IMR-90 (cell line): ENCODE results near the gene SERPINB3. TPM values are rescaled to one million over a fixed set of nuclear protein-coding genes. Genes with fewer than 3 reads are reported as not detected.

Source experiments
- ATAC-seq: fragments of 200-7000 bp; cut with Tn5 transposase; 2 replicates; pipeline ENCODE4 v1.9.1; 2020; ENCODE audit warnings: low read depth, mild to moderate bottlenecking, moderate library complexity
- BruUV-seq: library from RNA; stranded (reverse); fragments of 400-500 nt; replicated peaks from 2 replicates; lab custom pipeline; 2021; lab: Mats Ljungman, UMichigan
- CTCF ChIA-PET: fragments of 300-600 bp; formaldehyde crosslinking; extraction: SDS; loops from one replicate; lab custom pipeline; 2021; ENCODE audit warnings: antibody characterized with exemption; lab: Yijun Ruan, JAX
- POLR2A ChIA-PET: fragments of 300-600 bp; sonication (Branson Sonifier 250); formaldehyde crosslinking; loops from one replicate; lab custom pipeline; 2022; ENCODE audit warnings: antibody characterized with exemption; ENCODE audit not compliant: unreplicated experiment; lab: Charles Lee
- DNase-seq: peaks from one replicate; pipeline ENCODE4 v3.0.0; 2013
- H2AFZ ChIP-seq: replicated peaks from 2 replicates; pipeline ENCODE3; 2013; ENCODE audit warnings: low read length, mild to moderate bottlenecking; ENCODE audit not compliant: poor library complexity
- H2AK5ac ChIP-seq: 2 replicates; pipeline ENCODE4 v1.6.1; 2013; ENCODE audit warnings: low read depth, low read length, inconsistent platforms
- H2AK9ac ChIP-seq: replicated peaks from 2 replicates; pipeline ENCODE3; 2013; ENCODE audit warnings: mild to moderate bottlenecking, low read depth, low read length, moderate library complexity; ENCODE audit not compliant: poor library complexity
- H2BK120ac ChIP-seq: 2 replicates; pipeline ENCODE4 v1.6.1; 2013; ENCODE audit warnings: low read depth, low read length, inconsistent platforms
- H2BK15ac ChIP-seq: 3 replicates; pipeline ENCODE4 v1.6.1; 2013; ENCODE audit warnings: low read depth, low read length, inconsistent platforms
- H2BK20ac ChIP-seq: 2 replicates; pipeline ENCODE4 v1.6.1; 2013; ENCODE audit warnings: low read depth, mild to moderate bottlenecking, inconsistent platforms, low read length, moderate library complexity
- H2BK5ac ChIP-seq: 2 replicates; pipeline ENCODE4 v1.6.1; 2013; ENCODE audit warnings: mild to moderate bottlenecking, low read depth, low read length, inconsistent platforms; ENCODE audit not compliant: poor library complexity, severe bottlenecking
- H3K14ac ChIP-seq: replicated peaks from 2 replicates; pipeline ENCODE4 v1.6.1; 2013; ENCODE audit warnings: low read depth, low read length, inconsistent platforms
- H3K18ac ChIP-seq: 2 replicates; pipeline ENCODE4 v1.6.1; 2013; ENCODE audit warnings: low read depth, low read length, control low read depth
- H3K23ac ChIP-seq: 2 replicates; pipeline ENCODE4 v1.6.1; 2013; ENCODE audit warnings: low read depth, low read length, inconsistent platforms
- H3K27ac ChIP-seq: 2 replicates; pipeline ENCODE4 v1.5.1; 2013; ENCODE audit warnings: mild to moderate bottlenecking, control low read depth, low read length; ENCODE audit not compliant: insufficient read depth
- H3K27me3 ChIP-seq: 2 replicates; pipeline ENCODE4 v1.6.1; 2013; ENCODE audit warnings: low read length; ENCODE audit not compliant: control insufficient read depth, insufficient read depth
- H3K36me3 ChIP-seq: 2 replicates; pipeline ENCODE4 v1.6.1; 2013; ENCODE audit warnings: low read length, mixed read lengths; ENCODE audit not compliant: control insufficient read depth, insufficient read depth
- H3K4ac ChIP-seq: 2 replicates; pipeline ENCODE4 v1.6.1; 2013; ENCODE audit warnings: low read depth, low read length, inconsistent platforms
- H3K4me1 ChIP-seq: 2 replicates; pipeline ENCODE4 v1.6.1; 2013; ENCODE audit warnings: low read length, mixed read lengths; ENCODE audit not compliant: control insufficient read depth, insufficient read depth
- H3K4me2 ChIP-seq: 2 replicates; pipeline ENCODE4 v1.6.1; 2013; ENCODE audit warnings: low read depth, mild to moderate bottlenecking, control low read depth, low read length, moderate library complexity
- H3K4me3 ChIP-seq: 2 replicates; pipeline ENCODE4 v1.5.1; 2013; ENCODE audit warnings: low read depth, mild to moderate bottlenecking, control low read depth, low read length, moderate library complexity; ENCODE audit not compliant: insufficient read depth
- H3K56ac ChIP-seq: 2 replicates; pipeline ENCODE4 v1.6.1; 2013; ENCODE audit warnings: low read length, inconsistent platforms; ENCODE audit not compliant: insufficient read depth; ENCODE audit errors: extremely low read depth
- H3K79me1 ChIP-seq, 2 experiments: 2 replicates each; pipeline ENCODE4 v1.6.1; 2013; ENCODE audit warnings: low read length in 2 of 2, inconsistent platforms in 1 of 2, low read depth in 1 of 2
- H3K9ac ChIP-seq: 2 replicates; pipeline ENCODE4 v1.6.1; 2013; ENCODE audit warnings: low read depth, low read length, control low read depth
- H3K9me1 ChIP-seq: 2 replicates; pipeline ENCODE4 v1.6.1; 2013; ENCODE audit warnings: low read length, inconsistent platforms; ENCODE audit not compliant: insufficient read depth
- H3K9me3 ChIP-seq: 2 replicates; pipeline ENCODE4 v1.6.1; 2013; ENCODE audit warnings: low read length; ENCODE audit not compliant: control insufficient read depth, insufficient read depth
- H4K20me1 ChIP-seq: 2 replicates; pipeline ENCODE4 v1.6.1; 2013; ENCODE audit warnings: low read length, inconsistent platforms; ENCODE audit not compliant: insufficient read depth
- H4K5ac ChIP-seq: 2 replicates; pipeline ENCODE4 v1.6.1; 2013; ENCODE audit warnings: mild to moderate bottlenecking, low read depth, low read length, control low read depth
- H4K8ac ChIP-seq, 2 experiments: 2 replicates each; pipeline ENCODE4 v1.6.1; 2013; ENCODE audit warnings: low read depth in 2 of 2, low read length in 2 of 2, control low read depth in 1 of 2, inconsistent platforms in 1 of 2
- H4K91ac ChIP-seq: 2 replicates; pipeline ENCODE4 v1.6.1; 2013; ENCODE audit warnings: low read depth, low read length, inconsistent platforms; ENCODE audit not compliant: insufficient read depth
- BHLHE40 ChIP-seq: fragments of 150-350 bp; IDR thresholded peaks from 2 replicates; pipeline ENCODE4 v1.6.1; 2016; ENCODE audit warnings: mild to moderate bottlenecking, low read depth, low read length
- MAFK ChIP-seq: IDR thresholded peaks from 2 replicates; pipeline ENCODE4 v1.6.1; 2012; ENCODE audit warnings: low read depth, low read length, improper control_type of control experiment
- MAZ ChIP-seq: IDR thresholded peaks from 2 replicates; pipeline ENCODE4 v1.6.1; 2012; ENCODE audit warnings: low read depth, mild to moderate bottlenecking, low read length, improper control_type of control experiment, moderate library complexity, borderline replicate concordance
- MXI1 ChIP-seq: IDR thresholded peaks from 2 replicates; pipeline ENCODE4 v1.6.1; 2012; ENCODE audit warnings: low read depth, mild to moderate bottlenecking, low read length, moderate library complexity, borderline replicate concordance
- NFE2L2 ChIP-seq: fragments of 150-350 bp; IDR thresholded peaks from 2 replicates; pipeline ENCODE4 v1.6.1; 2016; ENCODE audit warnings: low read depth, mild to moderate bottlenecking, low read length
- POLR2A ChIP-seq: IDR thresholded peaks from 2 replicates; pipeline ENCODE4 v1.6.1; 2012; ENCODE audit warnings: mild to moderate bottlenecking, low read depth, low read length
- RAD21 ChIP-seq: IDR thresholded peaks from 2 replicates; pipeline ENCODE4 v1.6.1; 2012; ENCODE audit warnings: low read length, improper control_type of control experiment
- RCOR1 ChIP-seq: IDR thresholded peaks from 2 replicates; pipeline ENCODE4 v1.6.1; 2012; ENCODE audit warnings: mild to moderate bottlenecking, low read length, improper control_type of control experiment; ENCODE audit not compliant: insufficient replicate concordance
- RFX5 ChIP-seq: IDR thresholded peaks from 2 replicates; pipeline ENCODE4 v1.8.0; 2012; ENCODE audit warnings: low read depth, mild to moderate bottlenecking, low read length, moderate library complexity
- WGBS, 2 experiments: methylation state at CpG; one replicate each; pipeline versions ENCODE4 v1.1.5 to v1.1.7; 2013; ENCODE audit warnings: missing lambda C conversion rate in 2 of 2; ENCODE audit not compliant: insufficient read length in 1 of 2; ENCODE audit errors: extremely low coverage in 2 of 2; 5-methylcytosine and 5-hydroxymethylcytosine counted together
- dilution Hi-C: fragments of 300-500 bp; cut with HindIII; formaldehyde crosslinking; loops from one replicate; pipeline ENCODE4 v1.14.3; 2018; ENCODE audit warnings: low sequenced_read_pairs; ENCODE audit not compliant: unreplicated experiment
- in situ Hi-C: fragments of 300-500 bp; cut with MboI; formaldehyde crosslinking; loops from 3 replicates; pipeline ENCODE4 v1.14.3; 2019; ENCODE audit warnings: low sequenced_read_pairs, inconsistent platforms, mixed read lengths
- intact Hi-C: fragments of 100-400 bp; cut with micrococcal nuclease; formaldehyde crosslinking; loops from 2 replicates; pipeline ENCODE4 v1.10.0; 2022
- polyA plus RNA-seq, 3 experiments: library from polyadenylated mRNA; depleted of rRNA; stranded (reverse); fragments of >200 nt; gene quantifications; 2 replicates each; pipeline ENCODE4 v1.2.3, GENCODE V29; 2012; ENCODE audit warnings: low replicate concordance in 1 of 3
- total RNA-seq: library from RNA; depleted of rRNA; stranded (reverse); fragments of >200 nt; gene quantifications from 2 replicates; pipeline ENCODE4 v1.2.3, GENCODE V29; 2012
- TF ChIP-seq, protein P1 (sequence below): conservative IDR thresholded peaks from 2 replicates; pipeline ENCODE4 v1.5.1; 2012; ENCODE audit warnings: mild to moderate bottlenecking, low read depth, low read length, improper control_type of control experiment
- TF ChIP-seq, protein P2 (sequence below): fragments of 150-350 bp; IDR thresholded peaks from 2 replicates; pipeline ENCODE4 v1.6.1; 2017; ENCODE audit warnings: mild to moderate bottlenecking, antibody characterized with exemption, low read length, low read depth

Gene SERPINB3
- total and polyA plus RNA-seq, 2 of the 4 experiments (the other 2 are of a cell fraction), result not detected

DNA sequence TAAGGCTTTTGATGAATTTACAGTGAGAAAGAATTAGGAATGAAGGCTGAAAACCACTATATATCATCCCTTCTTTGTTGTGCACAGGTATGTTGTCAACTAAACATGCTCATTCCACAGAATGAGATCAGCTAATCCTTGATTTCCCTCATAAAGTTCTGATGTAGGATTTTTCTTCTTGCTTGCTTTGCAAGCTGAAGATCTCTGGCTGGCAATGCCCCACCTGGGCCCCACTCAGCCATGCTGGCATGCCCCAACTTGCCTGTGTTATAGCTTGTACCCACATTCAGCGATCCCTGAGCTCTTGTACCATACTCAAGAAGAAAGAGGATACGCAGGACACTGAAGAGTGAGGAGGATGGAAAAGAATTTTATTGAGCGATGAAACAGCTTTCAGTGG is 23.0 kb upstream of the SERPINB3 start:
- Histone ChIP-seq H3K4me3 (no peak overlapping the region), H3K79me1 (no peaks in the 10 kb centered on the region), H3K4me2 (no peak overlapping the region), H3K27ac (no peak overlapping the region), H2AK5ac (no peak overlapping the region), H3K56ac (no peak overlapping the region), H2AFZ (no peak overlapping the region), H3K4me1 (no peaks in the 10 kb centered on the region; the same call in 1 of the 2 replicates), H2BK15ac (no peak overlapping the region), H3K9me1 (no peaks in the 10 kb centered on the region; the same call in 1 of the 2 replicates), H3K9me3 (no peaks in the 10 kb centered on the region), H3K36me3 (no peaks in the 10 kb centered on the region), H4K8ac (no peak overlapping the region), H2AK9ac (peak overlapping the region; percentile 38), H4K20me1 (no peaks in the 10 kb centered on the region), H3K27me3 (no peaks in the 10 kb centered on the region), H3K14ac (no peak overlapping the region), H2BK5ac (no peak overlapping the region), H4K91ac (no peak overlapping the region), H2BK20ac (no peak overlapping the region), H3K4ac (no peak overlapping the region), H3K23ac (no peak overlapping the region), H2BK120ac (no peak overlapping the region), H4K5ac (no peak overlapping the region), H3K18ac (no peak overlapping the region), H3K9ac (no peak overlapping the region)
- DNase-seq, result no peak
- no CpG with 5 or more reads among the region's 3 CpGs for WGBS, 2 experiments
- ChIA-PET CTCF (interaction anchor here (2.0 kb wide), 1 partner anchor 10 kb away, joined by 4 read pairs; no protein-coding TSS in a partner anchor), POLR2A (no interaction called here)
- no TSS peak for BruUV-seq
- TF ChIP-seq RFX5 (no peak), BHLHE40 (no peak), POLR2A (no peak), RCOR1 (no peak), MAFK (no peak), MAZ (no peak), NFE2L2 (no peak), RAD21 (no peak), MXI1 (no peak)
- TF ChIP-seq, protein P1, sequence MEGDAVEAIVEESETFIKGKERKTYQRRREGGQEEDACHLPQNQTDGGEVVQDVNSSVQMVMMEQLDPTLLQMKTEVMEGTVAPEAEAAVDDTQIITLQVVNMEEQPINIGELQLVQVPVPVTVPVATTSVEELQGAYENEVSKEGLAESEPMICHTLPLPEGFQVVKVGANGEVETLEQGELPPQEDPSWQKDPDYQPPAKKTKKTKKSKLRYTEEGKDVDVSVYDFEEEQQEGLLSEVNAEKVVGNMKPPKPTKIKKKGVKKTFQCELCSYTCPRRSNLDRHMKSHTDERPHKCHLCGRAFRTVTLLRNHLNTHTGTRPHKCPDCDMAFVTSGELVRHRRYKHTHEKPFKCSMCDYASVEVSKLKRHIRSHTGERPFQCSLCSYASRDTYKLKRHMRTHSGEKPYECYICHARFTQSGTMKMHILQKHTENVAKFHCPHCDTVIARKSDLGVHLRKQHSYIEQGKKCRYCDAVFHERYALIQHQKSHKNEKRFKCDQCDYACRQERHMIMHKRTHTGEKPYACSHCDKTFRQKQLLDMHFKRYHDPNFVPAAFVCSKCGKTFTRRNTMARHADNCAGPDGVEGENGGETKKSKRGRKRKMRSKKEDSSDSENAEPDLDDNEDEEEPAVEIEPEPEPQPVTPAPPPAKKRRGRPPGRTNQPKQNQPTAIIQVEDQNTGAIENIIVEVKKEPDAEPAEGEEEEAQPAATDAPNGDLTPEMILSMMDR, result no peak
- TF ChIP-seq, protein P2, sequence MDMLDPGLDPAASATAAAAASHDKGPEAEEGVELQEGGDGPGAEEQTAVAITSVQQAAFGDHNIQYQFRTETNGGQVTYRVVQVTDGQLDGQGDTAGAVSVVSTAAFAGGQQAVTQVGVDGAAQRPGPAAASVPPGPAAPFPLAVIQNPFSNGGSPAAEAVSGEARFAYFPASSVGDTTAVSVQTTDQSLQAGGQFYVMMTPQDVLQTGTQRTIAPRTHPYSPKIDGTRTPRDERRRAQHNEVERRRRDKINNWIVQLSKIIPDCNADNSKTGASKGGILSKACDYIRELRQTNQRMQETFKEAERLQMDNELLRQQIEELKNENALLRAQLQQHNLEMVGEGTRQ, result no peak
- dilution Hi-C loops (no loop called here), in situ Hi-C loops (no loop called here), intact Hi-C loops (no loop called here)
- ATAC-seq, result no peak
